ENCODE measurements around the gene PDAP1. TPM values are rescaled to one million over a fixed set of nuclear protein-coding genes. Genes with fewer than 3 reads are reported as not detected.
"Not testable (repeated sequence)": the region's sequence is repeated elsewhere in the genome, so short reads cannot be mapped to it uniquely, and the experiment has no call there.

PDAP1 gene
- total and polyA plus RNA-seq, 5 donors, result 85.9 to 167 (median 90.7) TPM

DNA sequence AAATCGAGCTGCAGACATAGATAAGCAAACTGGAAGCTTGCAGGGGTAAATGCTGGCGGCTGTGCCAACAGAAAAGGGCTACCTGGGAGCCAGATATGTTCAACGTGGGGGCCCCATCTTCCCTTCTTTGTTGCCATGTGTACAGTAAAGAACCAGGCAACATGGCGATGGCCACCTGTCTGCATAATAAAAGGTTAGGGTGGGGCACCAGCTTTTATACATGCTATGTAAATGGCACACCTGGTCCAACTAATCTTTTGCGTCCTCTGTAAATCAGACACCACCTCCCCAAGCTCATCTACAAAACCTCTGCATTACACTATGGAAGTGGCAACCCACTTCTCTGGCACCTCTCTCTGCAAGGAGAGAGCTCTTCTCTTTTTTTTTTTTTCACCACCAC is 14.2 kb upstream of the PDAP1 start:
- Histone ChIP-seq H3K4me1 (ENCODE audit: control insufficient read depth, insufficient read depth, low read length) (no peaks in the 10 kb centered on the region), H3K4me3 (ENCODE audit: low read length) (no peak overlapping the region), H3K9me3 (ENCODE audit: control insufficient read depth, low read length) (no peaks in the 10 kb centered on the region), H3K27me3 (ENCODE audit: control insufficient read depth, insufficient read depth) (no peaks in the 10 kb centered on the region), H3K27ac (ENCODE audit: low read length) (no peak overlapping the region)
- DNase-seq (peak in 2 of 3 donors; percentile 5 to 30), ATAC-seq (no peak)
- intact Hi-C loops (cut with DNase I), result no loop called here
- WGBS, result 77% methylated on average over 5 of the region's 5 CpGs

GRCh38 chr7:99422186-99422585 is 13.8 kb upstream of the PDAP1 start:
- WGBS, result 86% methylated on average over 11 of the region's 11 CpGs
- ATAC-seq (no peak), DNase-seq (peak in 1 of 3 donors; percentile 6)
- H3K4me3 ChIP-seq (ENCODE audit: low read length), result no peak overlapping the region
- H3K27me3 ChIP-seq (ENCODE audit: control insufficient read depth, insufficient read depth), result no peaks in the 10 kb centered on the region
- no peak overlapping the region for H3K27ac ChIP-seq (ENCODE audit: low read length)
- intact Hi-C loops (cut with DNase I), result no loop called here
- no peaks in the 10 kb centered on the region for H3K4me1 ChIP-seq (ENCODE audit: control insufficient read depth, insufficient read depth, low read length)
- H3K9me3 ChIP-seq (ENCODE audit: control insufficient read depth, low read length), result no peaks in the 10 kb centered on the region

DNA sequence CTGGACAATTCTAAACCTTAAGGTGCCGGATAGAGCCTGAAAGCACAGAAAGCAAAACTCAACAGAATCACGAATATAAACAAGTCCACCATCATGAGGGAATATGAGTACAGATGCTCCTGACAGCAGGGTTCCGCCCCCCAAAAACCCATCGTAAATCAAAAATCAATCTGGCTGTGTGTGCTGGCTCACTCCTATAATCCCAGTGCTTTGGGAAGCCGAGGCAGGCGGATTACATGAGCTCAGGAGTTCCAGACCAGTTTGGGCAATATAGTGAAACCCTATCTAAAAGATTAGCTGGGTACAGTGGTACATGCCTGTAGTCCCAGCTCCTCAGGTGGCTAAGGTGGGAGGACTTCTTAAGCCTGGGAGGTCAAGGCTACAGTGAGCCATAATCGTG is 12.6 kb upstream of the PDAP1 start:
- H3K27me3 ChIP-seq (ENCODE audit: control insufficient read depth, insufficient read depth), result no peaks in the 10 kb centered on the region
- DNase-seq (peak in 1 of 3 donors; percentile 11), ATAC-seq (no peak)
- H3K27ac ChIP-seq (ENCODE audit: low read length), result no peak overlapping the region
- intact Hi-C loops (cut with DNase I), result no loop called here
- WGBS, result 89% methylated on average over 7 of the region's 7 CpGs
- H3K9me3 ChIP-seq (ENCODE audit: control insufficient read depth, low read length), result no peaks in the 10 kb centered on the region
- H3K4me3 ChIP-seq (ENCODE audit: low read length), result no peak overlapping the region
- no peaks in the 10 kb centered on the region for H3K4me1 ChIP-seq (ENCODE audit: control insufficient read depth, insufficient read depth, low read length)

DNA sequence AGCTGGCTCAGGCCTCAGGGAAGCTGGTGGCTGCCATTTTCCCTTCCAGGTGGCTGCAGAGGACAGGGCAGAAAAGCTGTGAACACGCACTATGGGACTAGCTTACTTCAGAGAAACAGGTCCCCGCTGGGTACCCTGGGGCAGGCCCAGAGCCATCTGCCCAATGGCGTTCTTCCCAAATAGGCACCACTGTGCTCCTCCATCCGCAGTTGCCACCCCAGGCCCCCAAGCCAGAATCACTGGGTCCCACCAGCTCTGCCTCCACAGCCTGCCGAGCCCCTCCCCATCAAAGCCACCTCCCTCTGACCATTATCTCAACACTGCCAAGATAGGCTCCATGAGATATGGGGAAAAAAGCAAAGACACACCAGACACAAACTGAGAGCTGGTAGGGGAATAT is 11.8 kb upstream of the PDAP1 start:
- H3K4me1 ChIP-seq (ENCODE audit: control insufficient read depth, insufficient read depth, low read length), result no peaks in the 10 kb centered on the region
- ATAC-seq (no peak), DNase-seq (peak in 1 of 3 donors; percentile 31)
- H3K27ac ChIP-seq (ENCODE audit: low read length), result no peak overlapping the region
- no peak overlapping the region for H3K4me3 ChIP-seq (ENCODE audit: low read length)
- WGBS, result 88% methylated on average over 5 of the region's 5 CpGs
- no peaks in the 10 kb centered on the region for H3K27me3 ChIP-seq (ENCODE audit: control insufficient read depth, insufficient read depth)
- intact Hi-C loops (cut with DNase I), result no loop called here
- no peaks in the 10 kb centered on the region for H3K9me3 ChIP-seq (ENCODE audit: control insufficient read depth, low read length)

DNA sequence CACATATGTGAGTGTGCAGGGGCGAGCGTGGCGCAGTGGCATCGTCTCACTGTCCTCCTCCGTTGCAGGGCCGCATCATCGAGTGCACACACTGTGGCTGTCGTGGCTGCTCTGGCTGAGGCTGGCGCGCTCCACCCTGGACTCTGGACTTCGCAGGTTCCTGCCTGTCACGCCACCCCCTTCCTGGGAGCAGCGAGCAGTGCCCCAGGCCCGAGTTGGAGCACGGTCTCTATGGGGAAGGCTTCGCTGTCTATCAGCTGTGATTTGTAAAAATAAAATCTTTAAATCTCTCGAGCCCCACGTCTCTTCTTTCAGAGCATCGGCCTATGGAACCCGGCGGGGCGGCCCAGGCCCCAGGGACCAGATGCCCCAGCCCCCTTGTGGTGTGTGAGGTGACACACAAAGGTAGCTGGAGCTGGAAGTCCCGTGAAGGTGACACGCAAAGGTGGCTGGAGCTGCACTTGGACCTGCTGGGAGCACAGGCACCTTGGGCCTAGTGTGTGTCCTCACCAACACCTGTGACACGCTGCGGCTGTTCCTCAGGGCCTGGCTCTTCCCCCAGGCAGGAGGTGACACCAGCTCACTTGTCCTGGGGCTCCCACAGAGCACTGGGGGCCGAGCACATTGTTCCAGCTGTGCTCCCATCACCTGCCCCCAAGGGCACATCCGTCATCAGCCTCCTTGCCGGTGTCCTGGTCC is 11.1 kb upstream of the PDAP1 start:
- ATAC-seq, result peak in 1 of 2 donors; percentile 5
- DNase-seq, result peak in 2 of 3 donors; percentile 35 to 45
- Histone ChIP-seq H3K27me3 (ENCODE audit: control insufficient read depth, insufficient read depth) (no peaks in the 10 kb centered on the region), H3K4me3 (ENCODE audit: low read length) (no peak overlapping the region), H3K27ac (ENCODE audit: low read length) (no peak overlapping the region), H3K9me3 (ENCODE audit: control insufficient read depth, low read length) (no peaks in the 10 kb centered on the region), H3K4me1 (ENCODE audit: control insufficient read depth, insufficient read depth, low read length) (no peaks in the 10 kb centered on the region)
- WGBS, result 87% methylated on average over 29 of the region's 29 CpGs
- intact Hi-C loops (cut with DNase I), result no loop called here

- H3K4me1 ChIP-seq (ENCODE audit: control insufficient read depth, insufficient read depth, low read length), result no peaks in the 10 kb centered on the region
- H3K27ac ChIP-seq (ENCODE audit: low read length), result no peak overlapping the region
- H3K4me3 ChIP-seq (ENCODE audit: low read length), result no peak overlapping the region
- no peaks in the 10 kb centered on the region for H3K27me3 ChIP-seq (ENCODE audit: control insufficient read depth, insufficient read depth)
- intact Hi-C loops (cut with DNase I), result no loop called here
- DNase-seq (peak in 2 of 3 donors; percentile 7 to 16), ATAC-seq (peak in 1 of 2 donors; percentile 11)
- 86% methylated on average over 9 of the region's 9 CpGs for whole genome bisulfite sequencing
- no peaks in the 10 kb centered on the region for H3K9me3 ChIP-seq (ENCODE audit: control insufficient read depth, low read length)
These were observed 9.9 kb upstream of the PDAP1 start for GRCh38 chr7:99418260-99418659.

DNA sequence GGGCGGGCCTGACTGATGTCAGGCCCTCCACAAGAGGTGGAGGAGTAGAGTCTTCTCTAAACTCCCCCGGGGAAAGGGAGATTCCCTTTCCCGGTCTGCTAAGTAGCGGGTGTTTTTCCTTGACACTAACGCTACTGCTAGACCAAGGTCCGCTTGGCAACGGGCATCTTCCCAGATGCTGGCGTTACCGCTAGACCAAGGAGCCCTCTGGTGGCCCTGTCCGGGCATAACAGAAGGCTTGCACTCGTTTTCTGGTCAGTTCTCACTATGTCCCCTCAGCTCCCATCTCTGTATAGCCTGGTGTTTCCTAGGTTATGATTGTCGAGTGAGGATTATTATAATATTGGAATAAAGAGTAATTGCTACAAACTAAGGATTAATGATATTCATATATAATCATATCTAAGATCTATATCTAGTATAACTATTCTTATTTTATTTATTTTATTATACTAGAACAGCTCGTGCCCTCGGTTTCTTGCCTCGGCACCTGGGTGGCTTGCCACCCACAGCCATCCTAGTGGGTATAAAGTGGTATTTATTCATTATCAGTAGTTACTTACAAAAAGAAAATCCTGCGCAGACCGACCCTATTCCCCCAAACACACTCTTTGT is 7.2 kb upstream of the PDAP1 start:
- intact Hi-C loops (cut with DNase I); ATAC-seq: not testable (repeated sequence)
- WGBS, result 58% methylated on average over 17 of the region's 17 CpGs

GRCh38 chr7:99410635-99411034 is 2.2 kb upstream of the PDAP1 start:
- H3K27ac ChIP-seq (ENCODE audit: low read length), result no peak overlapping the region
- no peak overlapping the region for H3K4me3 ChIP-seq (ENCODE audit: low read length)
- peaks cover 7% of the 10 kb centered on the region for H3K4me1 ChIP-seq (ENCODE audit: control insufficient read depth, insufficient read depth, low read length)
- ATAC-seq (no peak), DNase-seq (no peak)
- no peaks in the 10 kb centered on the region for H3K9me3 ChIP-seq (ENCODE audit: control insufficient read depth, low read length)
- intact Hi-C loops (cut with DNase I), result no loop called here
- H3K27me3 ChIP-seq (ENCODE audit: control insufficient read depth, insufficient read depth), result no peaks in the 10 kb centered on the region
- WGBS, result 89% methylated on average over 2 of the region's 2 CpGs

More for the DNA sequence above, 7.2 kb upstream of the PDAP1 start:
- H3K4me1 ChIP-seq (ENCODE audit: control insufficient read depth, insufficient read depth, low read length); H3K27me3 ChIP-seq (ENCODE audit: control insufficient read depth, insufficient read depth); H3K27ac ChIP-seq (ENCODE audit: low read length); H3K9me3 ChIP-seq (ENCODE audit: control insufficient read depth, low read length); H3K4me3 ChIP-seq (ENCODE audit: low read length): not testable (repeated sequence)
- peak; percentile 70 to 88 (median 86) for DNase-seq

GRCh38 chr7:99409806-99410205 is 1.4 kb upstream of the PDAP1 start:
- WGBS, result 45% methylated on average over 3 of the region's 3 CpGs
- DNase-seq (no peak), ATAC-seq (no peak)
- intact Hi-C loops (cut with DNase I), result no loop called here
- peak overlapping the region; percentile 97 for H3K4me3 ChIP-seq (ENCODE audit: low read length)
- H3K4me1 ChIP-seq (ENCODE audit: control insufficient read depth, insufficient read depth, low read length), result peaks cover 7% of the 10 kb centered on the region
- no peaks in the 10 kb centered on the region for H3K27me3 ChIP-seq (ENCODE audit: control insufficient read depth, insufficient read depth)
- no peaks in the 10 kb centered on the region for H3K9me3 ChIP-seq (ENCODE audit: control insufficient read depth, low read length)
- H3K27ac ChIP-seq (ENCODE audit: low read length), result no peak overlapping the region

- WGBS, result 0% methylated on average over 18 of the region's 18 CpGs
- peak in 2 of 3 donors; percentile 6 to 33 for DNase-seq
- intact Hi-C loops (cut with DNase I), result no loop called here
- no peak for ATAC-seq
- Histone ChIP-seq H3K27ac (ENCODE audit: low read length) (peak overlapping the region; percentile 99), H3K27me3 (ENCODE audit: control insufficient read depth, insufficient read depth) (no peaks in the 10 kb centered on the region), H3K9me3 (ENCODE audit: control insufficient read depth, low read length) (no peaks in the 10 kb centered on the region), H3K4me3 (ENCODE audit: low read length) (peak overlapping the region; percentile 97), H3K4me1 (ENCODE audit: control insufficient read depth, insufficient read depth, low read length) (peaks cover 7% of the 10 kb centered on the region)
These were observed 785 bp upstream of the PDAP1 start for GRCh38 chr7:99409192-99409572.

- H3K4me1 ChIP-seq (ENCODE audit: control insufficient read depth, insufficient read depth, low read length), result peaks cover 7% of the 10 kb centered on the region
- ATAC-seq (peak; percentile 8 to 71), DNase-seq (peak; percentile 71 to 79 (median 75))
- no peaks in the 10 kb centered on the region for H3K9me3 ChIP-seq (ENCODE audit: control insufficient read depth, low read length)
- peak overlapping the region; percentile 97 for H3K4me3 ChIP-seq (ENCODE audit: low read length)
- H3K27me3 ChIP-seq (ENCODE audit: control insufficient read depth, insufficient read depth), result no peaks in the 10 kb centered on the region
- intact Hi-C loops (cut with DNase I), result no loop called here
- peak overlapping the region; percentile 99 for H3K27ac ChIP-seq (ENCODE audit: low read length)
- under 1% methylated on average over 28 of the region's 28 CpGs for whole genome bisulfite sequencing
These were observed 472 bp downstream of the PDAP1 start for GRCh38 chr7:99407872-99408378.
